CD4-positive, alpha-beta T cell (primary cell): ENCODE measurements around the gene ALDH16A1. TPM values are rescaled to one million over a fixed set of nuclear protein-coding genes. Genes with fewer than 3 reads are reported as not detected.

Source experiments
- ATAC-seq: fragments of 200-7000 bp; cut with Tn5 transposase; one replicate; pipeline ENCODE4 v1.10.0; 2022; ENCODE audit warnings: mild to moderate bottlenecking; ENCODE audit not compliant: poor library complexity
- CTCF ChIA-PET: fragments of 350-600 bp; sonication (Branson Sonifier 250); formaldehyde crosslinking; loops from one replicate; lab custom pipeline; 2021; ENCODE audit warnings: antibody characterized with exemption, inconsistent platforms; lab: Charles Lee
- POLR2A ChIA-PET: fragments of 350-600 bp; sonication (Branson Sonifier 250); formaldehyde crosslinking; loops from one replicate; lab custom pipeline; 2021; ENCODE audit warnings: antibody characterized with exemption, inconsistent platforms; lab: Charles Lee
- DNase-seq, 14 experiments: peaks; one replicate each; pipeline ENCODE4 v3.0.0-alpha.2; 2013 to 2020; ENCODE audit warnings: mixed read lengths in 2 of 14
- H3K27ac ChIP-seq, 2 donors: one replicate each; pipeline versions ENCODE4 v1.5.1 to v1.7.0; 2013; ENCODE audit warnings: low read length in 2 of 2, low read depth in 1 of 2, mild to moderate bottlenecking in 1 of 2
- H3K27me3 ChIP-seq, 2 experiments: 1 replicate in 1 of 2; 2 replicates in 1 of 2; pipeline versions ENCODE4 v1.6.1 to v1.7.0; 2013; ENCODE audit warnings: low read length in 2 of 2, control low read depth in 1 of 2, mild to moderate bottlenecking in 1 of 2, moderate library complexity in 1 of 2; ENCODE audit not compliant: insufficient read depth in 2 of 2, control insufficient read depth in 1 of 2
- H3K36me3 ChIP-seq: one replicate; pipeline ENCODE4 v1.6.1; 2013; ENCODE audit warnings: low read length, control low read depth; ENCODE audit not compliant: insufficient read depth
- H3K4me1 ChIP-seq: one replicate; pipeline ENCODE4 v1.6.1; 2013; ENCODE audit warnings: low read length, control low read depth; ENCODE audit not compliant: insufficient read depth
- H3K4me3 ChIP-seq: one replicate; pipeline ENCODE4 v1.5.1; 2013; ENCODE audit warnings: mild to moderate bottlenecking, low read length, moderate library complexity
- H3K9me3 ChIP-seq, 2 experiments: 1 replicate in 1 of 2; 2 replicates in 1 of 2; pipeline versions ENCODE4 v1.6.1 to v1.7.0; 2013; ENCODE audit warnings: low read length in 2 of 2, mild to moderate bottlenecking in 2 of 2, control low read depth in 1 of 2, moderate library complexity in 1 of 2; ENCODE audit not compliant: control insufficient read depth in 1 of 2, insufficient read depth in 1 of 2
- H3K27ac Mint-ChIP-seq: one replicate; pipeline ENCODE4 v1.8.0; 2020; ENCODE audit warnings: mixed read lengths
- H3K27me3 Mint-ChIP-seq: one replicate; pipeline ENCODE4 v1.8.0; 2021; ENCODE audit warnings: mixed read lengths
- H3K36me3 Mint-ChIP-seq: one replicate; pipeline ENCODE4 v1.8.0; 2021; ENCODE audit warnings: low read depth, mixed read lengths
- H3K4me1 Mint-ChIP-seq: one replicate; pipeline ENCODE4 v1.8.0; 2021; ENCODE audit warnings: low read depth, mixed read lengths
- H3K4me3 Mint-ChIP-seq: one replicate; pipeline ENCODE4 v1.8.0; 2020; ENCODE audit warnings: mild to moderate bottlenecking, mixed read lengths
- H3K9me3 Mint-ChIP-seq: one replicate; pipeline ENCODE4 v1.8.0; 2020; ENCODE audit warnings: mixed read lengths
- CTCF ChIP-seq: fragments of 200-600 bp; IDR thresholded peaks from one replicate; pipeline ENCODE4 v1.8.0; 2022; ENCODE audit warnings: antibody characterized with exemption, mild to moderate bottlenecking
- intact Hi-C, 2 experiments: fragments of 100-400 bp; cut with DNase I in 1 of 2; cut with micrococcal nuclease in 1 of 2; formaldehyde crosslinking; loops; one replicate each; pipeline versions ENCODE4 v1.15.1 to v1.9.0; 2023 to 2025; cut with DNase I, micrococcal nuclease
- total RNA-seq, 174 experiments: library from RNA in 2 of 174; stranded (reverse) in 2 of 174; gene quantifications; one replicate each; pipeline ENCODE4 v1.2.3 and lab custom pipeline; 2021 to 2026

ALDH16A1 gene
- total RNA-seq, 2 experiments from 2014 or later = 25.1 to 25.8 TPM

GRCh38 chr19:49497047-49497788 is 44.2 kb downstream of the ALDH16A1 start:
- intact Hi-C loops = loop anchor here (2.0 to 10.0 kb wide), 4 partner anchors 22 to 318 kb away; partner anchors contain the start of genes ALDH16A1 (in 1 of the 2), FLT3LG (in 1 of the 2), FUZ (in 1 of the 2) and MED25 (in 1 of the 2)
- Histone ChIP-seq H3K4me3 (peak overlapping the region; percentile 99), H3K27ac (peak overlapping the region; percentile 94 to 96), H3K36me3 (peaks cover 43% of the 10 kb centered on the region), H3K9me3 (peaks cover 0 to 7% of the 10 kb centered on the region in 2 experiments), H3K27me3 (no peaks in the 10 kb centered on the region), H3K4me1 (peaks cover 72% of the 10 kb centered on the region)
- no peaks in the 10 kb centered on the region for H3K9me3 Mint-ChIP-seq
- peaks cover 70% of the 10 kb centered on the region for H3K4me1 Mint-ChIP-seq
- peak overlapping the region; percentile 99 for H3K4me3 Mint-ChIP-seq
- no peak for TF ChIP-seq CTCF
- POLR2A ChIA-PET = interaction anchor here (1.7 to 5.2 kb wide), 14 partner anchors 9 to 221 kb away, joined by 4 to 52 read pairs (median 12); partner anchors contain the start of genes PIH1D1, PRR12, RPL13A and RRAS
- DNase-seq (peak; percentile 52 to 93 (median 73)), ATAC-seq (peak; percentile 19)
- peak overlapping the region; percentile 98 for H3K27ac Mint-ChIP-seq
- peaks cover 68% of the 10 kb centered on the region for H3K36me3 Mint-ChIP-seq
- CTCF ChIA-PET = interaction anchor here (1.1 to 1.9 kb wide), 3 partner anchors 24 to 74 kb away, joined by 3 to 6 read pairs (median 5); no protein-coding TSS in a partner anchor
- H3K27me3 Mint-ChIP-seq = no peaks in the 10 kb centered on the region

GRCh38 chr19:49497789-49498103 is 44.7 kb downstream of the ALDH16A1 start:
- ChIA-PET POLR2A (interaction anchor here (0.8 to 5.2 kb wide), 3 partner anchors 28 to 143 kb away, joined by 3 to 45 read pairs (median 25); partner anchors contain the start of genes RRAS and SCAF1), CTCF (interaction anchor here (1.5 to 1.9 kb wide), 3 partner anchors 10 to 73 kb away, joined by 4 to 6 read pairs (median 5); no protein-coding TSS in a partner anchor)
- peaks cover 70% of the 10 kb centered on the region for H3K4me1 Mint-ChIP-seq
- H3K27me3 ChIP-seq = no peaks in the 10 kb centered on the region
- DNase-seq = peak in 4 of 14 experiments; percentile 36 to 54 (median 42)
- H3K4me1 ChIP-seq = peaks cover 77% of the 10 kb centered on the region
- H3K27ac Mint-ChIP-seq = peak overlapping the region; percentile 98
- peaks cover 62% of the 10 kb centered on the region for H3K36me3 Mint-ChIP-seq
- no peak for TF ChIP-seq CTCF
- peaks cover 37% of the 10 kb centered on the region for H3K36me3 ChIP-seq
- H3K4me3 ChIP-seq = peak overlapping the region; percentile 99
- intact Hi-C loops = loop anchor here (2.0 to 10.0 kb wide), 4 partner anchors 23 to 317 kb away; partner anchors contain the start of genes ALDH16A1 (in 1 of the 2), FLT3LG (in 1 of the 2), FUZ (in 1 of the 2) and MED25 (in 1 of the 2)
- ATAC-seq = no peak
- H3K27ac ChIP-seq = peak overlapping the region; percentile 94 to 96
- H3K9me3 Mint-ChIP-seq = no peaks in the 10 kb centered on the region
- H3K27me3 Mint-ChIP-seq = no peaks in the 10 kb centered on the region
- peaks cover 0 to 7% of the 10 kb centered on the region in 2 experiments for H3K9me3 ChIP-seq
- peak overlapping the region; percentile 99 for H3K4me3 Mint-ChIP-seq

- no peak for TF ChIP-seq CTCF
- Mint-ChIP-seq H3K27ac (peak overlapping the region; percentile 98), H3K36me3 (peaks cover 56% of the 10 kb centered on the region), H3K4me1 (peaks cover 70% of the 10 kb centered on the region), H3K4me3 (peak overlapping the region; percentile 99), H3K27me3 (no peaks in the 10 kb centered on the region), H3K9me3 (no peaks in the 10 kb centered on the region)
- Histone ChIP-seq H3K4me1 (peaks cover 77% of the 10 kb centered on the region), H3K4me3 (peak overlapping the region; percentile 99), H3K36me3 (peaks cover 32% of the 10 kb centered on the region), H3K27me3 (no peaks in the 10 kb centered on the region), H3K9me3 (peaks cover 0 to 5% of the 10 kb centered on the region in 2 experiments), H3K27ac (peak overlapping the region; percentile 87 to 94)
- ATAC-seq (no peak), DNase-seq (no peak)
- ChIA-PET CTCF (interaction anchor here (1.5 to 1.9 kb wide), 4 partner anchors 11 to 72 kb away, joined by 3 to 6 read pairs (median 4); no protein-coding TSS in a partner anchor), POLR2A (interaction anchor here (0.7 to 5.2 kb wide), 5 partner anchors 15 to 182 kb away, joined by 3 to 45 read pairs (median 3); partner anchors contain the start of genes RRAS and SCAF1)
- intact Hi-C loops = loop anchor here in 1 of 2 experiments (10.0 kb wide), 1 partner anchor 316 kb away; the partner anchor contains the start of genes FUZ and MED25
Observed at GRCh38 chr19:49498475-49498874, 45.5 kb downstream of the ALDH16A1 start.
